WTC11 (cell line): ENCODE measurements around the gene AQP3.

Experiments used
- AFF4 ChIP-seq: sonication (generic); formaldehyde crosslinking; IDR thresholded peaks from 2 replicates; pipeline ENCODE4 v1.8.1; 2023; ENCODE audit warnings: mild to moderate bottlenecking, missing genetic modification reagents, borderline replicate concordance
- ATF2 ChIP-seq: sonication (generic); formaldehyde crosslinking; IDR thresholded peaks from 2 replicates; pipeline ENCODE4 v1.8.1; 2022; ENCODE audit warnings: low read depth, missing genetic modification reagents, borderline replicate concordance
- ESRRA ChIP-seq: sonication (generic); formaldehyde crosslinking; IDR thresholded peaks from 2 replicates; pipeline ENCODE4 v1.8.1; 2022; ENCODE audit warnings: mild to moderate bottlenecking, missing genetic modification reagents, borderline replicate concordance
- FOXP4 ChIP-seq: sonication (generic); formaldehyde crosslinking; IDR thresholded peaks from 2 replicates; pipeline ENCODE4 v1.8.0; 2022; ENCODE audit warnings: mild to moderate bottlenecking, missing genetic modification reagents
- IRF2 ChIP-seq: sonication (generic); formaldehyde crosslinking; IDR thresholded peaks from 2 replicates; pipeline ENCODE4 v1.8.0; 2022; ENCODE audit warnings: low read depth, missing genetic modification reagents, borderline replicate concordance
- MAX ChIP-seq: sonication (generic); formaldehyde crosslinking; IDR thresholded peaks from 2 replicates; pipeline ENCODE4 v1.8.0; 2022; ENCODE audit warnings: mild to moderate bottlenecking, missing genetic modification reagents
- NR3C1 ChIP-seq: sonication (generic); formaldehyde crosslinking; conservative IDR thresholded peaks from 2 replicates; pipeline ENCODE4 v1.8.1; 2023; ENCODE audit warnings: low read depth, mild to moderate bottlenecking, missing genetic modification reagents
- ZNF121 ChIP-seq: sonication (generic); formaldehyde crosslinking; IDR thresholded peaks from 2 replicates; pipeline ENCODE4 v1.8.0; 2023; ENCODE audit warnings: missing genetic modification reagents

- TF ChIP-seq ESRRA (CRISPR knock-in tag) (no peak), NR3C1 (CRISPR knock-in tag) (no peak), ZNF121 (CRISPR knock-in tag) (no peak), AFF4 (CRISPR knock-in tag) (no peak), ATF2 (CRISPR knock-in tag) (no peak), MAX (CRISPR knock-in tag) (no peak), IRF2 (no peak), FOXP4 (CRISPR knock-in tag) (no peak)
Measured at GRCh38 chr9:33414889-33415500, 32.4 kb downstream of the AQP3 start.
